ENCODE results near the gene MYH11. TPM values are rescaled to one million over a fixed set of nuclear protein-coding genes. Genes with fewer than 3 reads are reported as not detected.
"Not testable (repeated sequence)": the region's sequence is repeated elsewhere in the genome, so short reads cannot be mapped to it uniquely, and the experiment has no call there.

The MYH11 gene
- total RNA-seq, 1 donor = 0.27 TPM

GRCh38 chr16:15726715-15727114 is 130.1 kb downstream of the MYH11 start:
- no peak for DNase-seq (ENCODE audit: low read depth in 2 of 3, low spot score in 2 of 3)

- DNase-seq (ENCODE audit: low read depth in 2 of 3, low spot score in 2 of 3) = no peak
Observed at GRCh38 chr16:15725641-15726240, 131.1 kb downstream of the MYH11 start.

GRCh38 chr16:15723808-15724207 is 133.0 kb downstream of the MYH11 start:
- no peak for DNase-seq (ENCODE audit: low read depth in 2 of 3, low spot score in 2 of 3)

- DNase-seq (ENCODE audit: low read depth in 2 of 3, low spot score in 2 of 3) = no peak
Observed at GRCh38 chr16:15721018-15721417, 135.8 kb downstream of the MYH11 start.

- DNase-seq (ENCODE audit: low read depth in 2 of 3, low spot score in 2 of 3) = no peak
Observed at GRCh38 chr16:15716694-15717447, 140.0 kb downstream of the MYH11 start.

- no peak for DNase-seq (ENCODE audit: low read depth in 2 of 3, low spot score in 2 of 3)
Observed at GRCh38 chr16:15715221-15715620, 141.6 kb downstream of the MYH11 start.

GRCh38 chr16:15714393-15715172 is 142.2 kb downstream of the MYH11 start:
- no peak for DNase-seq (ENCODE audit: low read depth in 2 of 3, low spot score in 2 of 3)

- no peak for DNase-seq (ENCODE audit: low read depth in 2 of 3, low spot score in 2 of 3)
Observed at GRCh38 chr16:15708997-15709396, 147.8 kb downstream of the MYH11 start.

GRCh38 chr16:15708096-15708495 is 148.7 kb downstream of the MYH11 start:
- DNase-seq (ENCODE audit: low read depth in 2 of 3, low spot score in 2 of 3) = no peak

GRCh38 chr16:15707332-15707731 is 149.5 kb downstream of the MYH11 start:
- no peak for DNase-seq (ENCODE audit: low read depth in 2 of 3, low spot score in 2 of 3)

GRCh38 chr16:15705064-15705565 is 151.7 kb downstream of the MYH11 start:
- DNase-seq (ENCODE audit: low read depth in 2 of 3, low spot score in 2 of 3) = no peak

- DNase-seq (ENCODE audit: low read depth in 2 of 3, low spot score in 2 of 3) = peak; percentile 60 to 86 (median 72)
Observed at GRCh38 chr16:15704545-15704987, 152.3 kb downstream of the MYH11 start.

GRCh38 chr16:15703029-15703736 is 153.6 kb downstream of the MYH11 start:
- peak in 2 of 3 donors; percentile 15 to 59 for DNase-seq (ENCODE audit: low read depth in 2 of 3, low spot score in 2 of 3)

- DNase-seq (ENCODE audit: low read depth in 2 of 3, low spot score in 2 of 3) = peak in 1 of 3 donors; percentile 16
Observed at GRCh38 chr16:15701975-15702970, 154.6 kb downstream of the MYH11 start.

- DNase-seq (ENCODE audit: low read depth in 2 of 3, low spot score in 2 of 3) = no peak
Observed at GRCh38 chr16:15701367-15701766, 155.5 kb downstream of the MYH11 start.

GRCh38 chr16:15699819-15700218 is 157.0 kb downstream of the MYH11 start:
- DNase-seq (ENCODE audit: low read depth in 2 of 3, low spot score in 2 of 3) = no peak

GRCh38 chr16:15694499-15694898 is 162.3 kb downstream of the MYH11 start:
- no peak for DNase-seq (ENCODE audit: low read depth in 2 of 3, low spot score in 2 of 3)

GRCh38 chr16:15692508-15692907 is 164.3 kb downstream of the MYH11 start:
- DNase-seq (ENCODE audit: low read depth in 2 of 3, low spot score in 2 of 3) = not testable (repeated sequence)

- DNase-seq (ENCODE audit: low read depth in 2 of 3, low spot score in 2 of 3) = no peak
Observed at GRCh38 chr16:15691046-15691445, 165.8 kb downstream of the MYH11 start.

Measured in hematopoietic multipotent progenitor cell (in vitro differentiated cells).